ENCODE measurements around the gene SLC35F4. TPM values are rescaled to one million over a fixed set of nuclear protein-coding genes. Genes with fewer than 3 reads are reported as not detected.
"Not testable (repeated sequence)": the region's sequence is repeated elsewhere in the genome, so short reads cannot be mapped to it uniquely, and the experiment has no call there.

The SLC35F4 gene
- total and polyA plus RNA-seq, 7 experiments from 2014 or later: not detected

DNA sequence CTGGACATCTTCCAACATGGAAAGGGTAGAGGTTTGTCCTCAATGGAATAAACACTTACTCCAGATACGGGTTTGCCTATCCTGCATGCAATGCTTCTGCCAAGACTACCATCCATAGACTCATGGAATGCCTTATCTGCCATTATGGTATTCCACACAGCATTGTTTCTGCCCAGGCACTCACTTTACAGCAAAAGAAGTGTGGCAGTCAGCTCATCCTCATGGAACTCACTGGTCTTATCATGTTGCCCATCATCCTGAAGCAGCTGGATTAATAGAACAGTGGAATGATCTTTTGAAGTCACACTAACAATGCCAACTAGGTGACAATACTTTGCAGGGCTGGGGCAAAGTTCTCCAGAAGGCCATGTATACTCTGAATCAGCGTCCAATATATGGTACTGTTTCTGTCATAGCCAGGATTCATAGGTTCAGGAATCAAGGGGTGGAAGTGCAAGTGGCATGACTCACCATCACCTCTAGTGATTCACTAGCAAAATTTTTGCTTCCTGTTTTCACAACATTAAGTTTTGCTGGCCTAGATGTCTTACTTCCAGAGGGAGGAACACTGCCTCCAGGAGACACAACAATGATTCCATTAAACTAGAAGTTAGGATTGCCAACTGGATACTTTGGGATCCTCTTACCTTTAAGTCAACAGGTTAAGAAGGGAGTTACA is 140.4 kb downstream of the SLC35F4 start:
- no peak overlapping the region for H3K27ac ChIP-seq (ENCODE audit: low read depth, low read length)
- no peak overlapping the region for H3K4me3 Mint-ChIP-seq
- CTCF ChIA-PET: no interaction called here
- H3K36me3 ChIP-seq (ENCODE audit: control insufficient read depth in 2 of 3, insufficient read depth in 3 of 3, low read length in 3 of 3): no peaks in the 10 kb centered on the region
- no peak overlapping the region for H3K27ac Mint-ChIP-seq
- no peak for ATAC-seq
- H3K4me1 Mint-ChIP-seq: no peaks in the 10 kb centered on the region
- no peaks in the 10 kb centered on the region for H3K27me3 ChIP-seq (ENCODE audit: control insufficient read depth in 2 of 2, insufficient read depth in 2 of 2, low read length in 2 of 2)
- no peaks in the 10 kb centered on the region for H3K9me3 ChIP-seq (ENCODE audit: control insufficient read depth in 2 of 3, low read length in 3 of 3)
- intact Hi-C loops (cut with micrococcal nuclease): no loop called here
- no peak overlapping the region for H3K4me3 ChIP-seq (ENCODE audit: low read length)
- POLR2A ChIA-PET: no interaction called here
- no peak for DNase-seq
- H3K27me3 Mint-ChIP-seq: peaks cover 0 to 12% (median 6%) of the 10 kb centered on the region in 5 donors
- H3K9me3 Mint-ChIP-seq: peaks cover 0 to 23% (median 5%) of the 10 kb centered on the region in 11 donors
- H3K36me3 Mint-ChIP-seq: no peaks in the 10 kb centered on the region
- H3K4me1 ChIP-seq (ENCODE audit: control insufficient read depth in 2 of 2, insufficient read depth in 2 of 2, low read length in 2 of 2): no peaks in the 10 kb centered on the region

DNA sequence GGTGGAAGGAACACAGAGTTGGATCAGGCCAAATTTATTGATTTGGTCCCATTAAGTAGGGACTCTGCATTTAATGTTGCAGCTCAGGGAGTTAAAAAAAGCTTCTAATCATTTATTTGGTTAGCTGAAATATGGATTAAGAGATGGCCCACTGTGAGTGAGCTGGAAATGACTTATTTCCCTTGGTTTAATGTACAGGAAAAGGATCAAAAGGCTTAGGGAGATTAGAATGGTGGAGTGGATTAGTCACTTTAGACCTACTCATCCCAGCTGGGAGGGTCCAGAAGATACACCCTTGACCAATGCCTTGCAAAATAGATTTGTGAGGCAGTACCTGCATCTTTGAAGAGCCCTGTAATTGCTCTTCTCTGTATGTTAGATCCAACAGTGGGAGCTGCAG is 143.8 kb downstream of the SLC35F4 start:
- CTCF ChIA-PET, ATAC-seq: not testable (repeated sequence)

DNA sequence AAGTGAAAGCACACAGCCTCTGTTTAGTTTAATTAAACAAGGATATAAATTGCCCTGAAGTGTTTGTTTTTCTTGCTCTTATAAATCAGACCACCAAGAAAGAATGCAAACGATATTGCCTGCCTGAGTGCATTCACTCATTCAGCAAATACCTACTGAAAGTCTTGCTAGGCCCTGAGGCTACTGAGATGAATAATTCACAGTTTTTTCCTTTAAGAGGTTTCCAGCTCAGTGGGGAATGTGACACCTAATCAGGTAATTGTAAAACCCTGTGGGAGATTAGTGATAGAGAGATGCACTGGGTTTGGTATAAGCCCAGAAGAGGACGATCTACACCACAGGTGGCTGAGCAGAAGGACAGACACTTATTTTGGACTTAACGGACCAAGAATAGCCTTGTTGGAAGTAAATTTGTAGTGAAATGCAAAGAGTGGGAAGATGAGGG is 151.4 kb downstream of the SLC35F4 start:
- POLR2A ChIA-PET: no interaction called here
- intact Hi-C loops (cut with micrococcal nuclease): no loop called here
- no peak overlapping the region for H3K27ac Mint-ChIP-seq

More for the DNA sequence above, 143.8 kb downstream of the SLC35F4 start:
- H3K4me1 ChIP-seq (ENCODE audit: control insufficient read depth in 2 of 2, insufficient read depth in 2 of 2, low read length in 2 of 2); H3K4me3 ChIP-seq (ENCODE audit: low read length); H3K27me3 Mint-ChIP-seq; POLR2A ChIA-PET; H3K4me1 Mint-ChIP-seq; H3K27ac ChIP-seq (ENCODE audit: low read depth, low read length); H3K36me3 ChIP-seq (ENCODE audit: control insufficient read depth in 2 of 3, insufficient read depth in 3 of 3, low read length in 3 of 3); H3K9me3 ChIP-seq (ENCODE audit: control insufficient read depth in 2 of 3, low read length in 3 of 3); H3K4me3 Mint-ChIP-seq; H3K27me3 ChIP-seq (ENCODE audit: control insufficient read depth in 2 of 2, insufficient read depth in 2 of 2, low read length in 2 of 2); H3K36me3 Mint-ChIP-seq; intact Hi-C loops (cut with micrococcal nuclease); H3K27ac Mint-ChIP-seq; DNase-seq: not testable (repeated sequence)
- H3K9me3 Mint-ChIP-seq: peaks cover 0 to 24% (median 7%) of the 10 kb centered on the region in 11 donors

DNA sequence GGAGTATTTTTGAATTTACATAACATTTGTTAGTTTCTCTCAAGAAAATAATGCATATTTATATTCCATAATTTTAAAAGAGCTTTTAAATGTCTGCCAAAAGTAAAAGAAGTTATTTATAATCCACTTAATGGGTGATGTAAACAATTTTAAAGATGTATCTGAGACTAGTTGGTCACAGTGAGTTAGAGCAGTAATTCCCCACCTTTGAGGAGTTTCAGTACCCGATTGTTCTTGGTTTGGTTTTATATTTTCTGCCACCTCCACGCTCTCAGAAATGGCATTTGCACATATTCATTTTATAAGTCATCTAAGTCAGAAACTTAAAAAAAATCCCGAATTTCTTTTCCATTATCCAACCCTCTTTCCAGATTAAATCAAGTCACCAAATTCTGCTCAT is 153.2 kb downstream of the SLC35F4 start:
- Mint-ChIP-seq H3K27me3 (peaks cover 0 to 7% (median 0%) of the 10 kb centered on the region in 5 donors), H3K9me3 (peaks cover 4 to 29% (median 15%) of the 10 kb centered on the region in 11 donors), H3K36me3 (peaks cover 0 to 5% (median 0%) of the 10 kb centered on the region in 5 donors), H3K4me3 (no peak overlapping the region), H3K27ac (no peak overlapping the region), H3K4me1 (no peaks in the 10 kb centered on the region)
- intact Hi-C loops (cut with micrococcal nuclease): no loop called here
- ChIA-PET POLR2A (no interaction called here), CTCF (no interaction called here)
- H3K4me1 ChIP-seq (ENCODE audit: control insufficient read depth in 2 of 2, insufficient read depth in 2 of 2, low read length in 2 of 2): no peaks in the 10 kb centered on the region
- no peak overlapping the region for H3K27ac ChIP-seq (ENCODE audit: low read depth, low read length)
- H3K36me3 ChIP-seq (ENCODE audit: control insufficient read depth in 2 of 3, insufficient read depth in 3 of 3, low read length in 3 of 3): no peaks in the 10 kb centered on the region
- no peak overlapping the region for H3K4me3 ChIP-seq (ENCODE audit: low read length)
- DNase-seq: no peak
- H3K27me3 ChIP-seq (ENCODE audit: control insufficient read depth in 2 of 2, insufficient read depth in 2 of 2, low read length in 2 of 2): no peaks in the 10 kb centered on the region
- no peak for ATAC-seq
- peaks cover 0 to 6% (median 0%) of the 10 kb centered on the region in 3 experiments for H3K9me3 ChIP-seq (ENCODE audit: control insufficient read depth in 2 of 3, low read length in 3 of 3)

More for the DNA sequence above, 151.4 kb downstream of the SLC35F4 start:
- Histone ChIP-seq H3K4me3 (ENCODE audit: low read length) (no peak overlapping the region), H3K27ac (ENCODE audit: low read depth, low read length) (no peak overlapping the region), H3K9me3 (ENCODE audit: control insufficient read depth in 2 of 3, low read length in 3 of 3) (peaks cover 0 to 6% (median 0%) of the 10 kb centered on the region in 3 experiments), H3K27me3 (ENCODE audit: control insufficient read depth in 2 of 2, insufficient read depth in 2 of 2, low read length in 2 of 2) (no peaks in the 10 kb centered on the region), H3K36me3 (ENCODE audit: control insufficient read depth in 2 of 3, insufficient read depth in 3 of 3, low read length in 3 of 3) (no peaks in the 10 kb centered on the region), H3K4me1 (ENCODE audit: control insufficient read depth in 2 of 2, insufficient read depth in 2 of 2, low read length in 2 of 2) (no peaks in the 10 kb centered on the region)
- no peak overlapping the region for H3K4me3 Mint-ChIP-seq
- DNase-seq (no peak), ATAC-seq (no peak)
- CTCF ChIA-PET: no interaction called here
- H3K36me3 Mint-ChIP-seq: no peaks in the 10 kb centered on the region
- peaks cover 4 to 21% (median 11%) of the 10 kb centered on the region in 11 donors for H3K9me3 Mint-ChIP-seq
- no peaks in the 10 kb centered on the region for H3K4me1 Mint-ChIP-seq
- H3K27me3 Mint-ChIP-seq: peaks cover 0 to 5% (median 0%) of the 10 kb centered on the region in 5 donors

DNA sequence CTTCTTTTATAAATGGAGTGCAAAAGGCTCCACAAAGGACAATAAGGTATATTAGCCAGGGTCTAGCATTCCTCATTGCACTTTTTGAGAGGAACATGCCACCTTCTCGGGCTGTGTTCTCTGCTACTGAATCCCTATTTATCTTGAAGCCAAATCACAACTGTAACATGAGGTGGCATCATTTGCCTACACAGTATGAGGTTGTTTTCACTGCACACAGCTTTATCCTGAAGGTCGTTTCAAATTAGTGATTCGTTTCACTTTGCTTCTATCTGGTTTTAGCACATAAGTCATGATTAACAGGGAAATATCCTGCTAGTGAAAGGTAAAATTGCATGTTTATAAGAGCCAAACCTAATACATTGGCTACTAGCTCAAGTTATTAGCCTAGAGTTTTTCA is 153.8 kb downstream of the SLC35F4 start:
- CTCF ChIA-PET: no interaction called here
- ATAC-seq: no peak

DNA sequence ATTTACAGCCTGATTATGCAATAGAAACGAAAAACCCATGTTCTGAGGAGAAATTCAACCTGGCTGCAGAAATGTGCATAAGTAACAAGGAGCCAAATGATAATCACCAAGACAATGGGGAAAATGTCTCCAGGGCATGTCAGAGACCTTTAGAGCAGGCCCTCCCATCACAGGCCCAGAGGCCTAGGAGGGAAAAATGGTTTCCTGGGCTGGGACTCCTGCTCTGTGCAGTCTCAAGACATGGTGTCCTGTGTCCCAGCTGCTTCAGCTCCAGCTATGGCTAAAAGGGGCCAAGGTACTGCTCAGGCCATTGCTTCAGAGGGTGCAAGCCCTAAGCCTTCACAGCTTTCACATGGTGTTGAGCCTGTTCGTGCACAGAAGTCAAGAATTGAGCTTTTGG is 156.0 kb downstream of the SLC35F4 start:
- Mint-ChIP-seq H3K36me3 (peaks cover 0 to 5% (median 0%) of the 10 kb centered on the region in 5 donors), H3K9me3 (peaks cover 5 to 39% (median 15%) of the 10 kb centered on the region in 11 donors), H3K27me3 (peaks cover 0 to 7% (median 0%) of the 10 kb centered on the region in 5 donors), H3K27ac (no peak overlapping the region), H3K4me3 (no peak overlapping the region), H3K4me1 (no peaks in the 10 kb centered on the region)
- no peaks in the 10 kb centered on the region for H3K27me3 ChIP-seq (ENCODE audit: control insufficient read depth in 2 of 2, insufficient read depth in 2 of 2, low read length in 2 of 2)
- no peak for ATAC-seq
- H3K27ac ChIP-seq (ENCODE audit: low read depth, low read length): no peak overlapping the region
- H3K4me1 ChIP-seq (ENCODE audit: control insufficient read depth in 2 of 2, insufficient read depth in 2 of 2, low read length in 2 of 2): no peaks in the 10 kb centered on the region
- no peaks in the 10 kb centered on the region for H3K36me3 ChIP-seq (ENCODE audit: control insufficient read depth in 2 of 3, insufficient read depth in 3 of 3, low read length in 3 of 3)
- no peak overlapping the region for H3K4me3 ChIP-seq (ENCODE audit: low read length)
- CTCF ChIA-PET: no interaction called here
- POLR2A ChIA-PET: no interaction called here
- H3K9me3 ChIP-seq (ENCODE audit: control insufficient read depth in 2 of 3, low read length in 3 of 3): peaks cover 0 to 6% (median 0%) of the 10 kb centered on the region in 3 experiments
- no peak for DNase-seq
- intact Hi-C loops (cut with micrococcal nuclease): no loop called here

More for the DNA sequence above, 153.8 kb downstream of the SLC35F4 start:
- Mint-ChIP-seq H3K4me1 (no peaks in the 10 kb centered on the region), H3K27ac (no peak overlapping the region), H3K36me3 (peaks cover 0 to 5% (median 0%) of the 10 kb centered on the region in 5 donors), H3K9me3 (peaks cover 4 to 34% (median 15%) of the 10 kb centered on the region in 11 donors), H3K27me3 (peaks cover 0 to 7% (median 0%) of the 10 kb centered on the region in 5 donors), H3K4me3 (no peak overlapping the region)
- Histone ChIP-seq H3K27ac (ENCODE audit: low read depth, low read length) (no peak overlapping the region), H3K27me3 (ENCODE audit: control insufficient read depth in 2 of 2, insufficient read depth in 2 of 2, low read length in 2 of 2) (no peaks in the 10 kb centered on the region), H3K4me3 (ENCODE audit: low read length) (no peak overlapping the region), H3K36me3 (ENCODE audit: control insufficient read depth in 2 of 3, insufficient read depth in 3 of 3, low read length in 3 of 3) (no peaks in the 10 kb centered on the region), H3K4me1 (ENCODE audit: control insufficient read depth in 2 of 2, insufficient read depth in 2 of 2, low read length in 2 of 2) (no peaks in the 10 kb centered on the region), H3K9me3 (ENCODE audit: control insufficient read depth in 2 of 3, low read length in 3 of 3) (peaks cover 0 to 6% (median 0%) of the 10 kb centered on the region in 3 experiments)
- DNase-seq: no peak
- intact Hi-C loops (cut with micrococcal nuclease): no loop called here
- POLR2A ChIA-PET: no interaction called here

DNA sequence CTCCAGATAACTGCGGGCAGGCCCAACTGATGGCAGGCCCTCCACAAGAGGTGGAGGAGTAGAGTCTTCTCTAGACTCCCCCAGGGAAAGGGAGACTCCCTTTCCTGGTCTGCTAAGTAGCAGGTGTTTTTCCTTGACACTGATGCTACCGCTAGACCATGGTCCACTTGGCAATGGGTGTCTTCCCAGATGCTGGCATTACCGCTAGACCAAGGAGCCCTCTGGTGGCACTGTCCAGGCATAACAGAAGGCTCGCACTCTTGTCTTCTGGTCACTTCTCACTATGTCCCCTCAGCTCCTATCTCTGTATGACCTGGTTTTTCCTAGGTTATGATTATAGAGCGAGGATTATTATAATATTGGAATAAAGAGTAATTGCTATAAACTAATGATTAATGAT is 156.8 kb downstream of the SLC35F4 start:
- not testable (repeated sequence) for H3K36me3 Mint-ChIP-seq, DNase-seq
- peaks cover 5 to 39% (median 15%) of the 10 kb centered on the region in 11 donors for H3K9me3 Mint-ChIP-seq

More for the DNA sequence above, 156.8 kb downstream of the SLC35F4 start:
- H3K9me3 ChIP-seq (ENCODE audit: control insufficient read depth in 2 of 3, low read length in 3 of 3); H3K4me3 ChIP-seq (ENCODE audit: low read length); H3K4me1 ChIP-seq (ENCODE audit: control insufficient read depth in 2 of 2, insufficient read depth in 2 of 2, low read length in 2 of 2); H3K27me3 Mint-ChIP-seq; H3K27ac ChIP-seq (ENCODE audit: low read depth, low read length); H3K36me3 ChIP-seq (ENCODE audit: control insufficient read depth in 2 of 3, insufficient read depth in 3 of 3, low read length in 3 of 3); H3K27me3 ChIP-seq (ENCODE audit: control insufficient read depth in 2 of 2, insufficient read depth in 2 of 2, low read length in 2 of 2); H3K4me1 Mint-ChIP-seq; CTCF ChIA-PET; ATAC-seq; H3K27ac Mint-ChIP-seq; POLR2A ChIA-PET; intact Hi-C loops (cut with micrococcal nuclease); H3K4me3 Mint-ChIP-seq: not testable (repeated sequence)
